Measurements from ENCODE around the gene CACNB2. TPM values are rescaled to one million over a fixed set of nuclear protein-coding genes. Genes with fewer than 3 reads are reported as not detected.

The CACNB2 gene
- total RNA-seq, 1 donor from 2014 or later = not detected

- no peaks in the 10 kb centered on the region for H3K27me3 Mint-ChIP-seq
- no peaks in the 10 kb centered on the region for H3K4me1 Mint-ChIP-seq
- no peak overlapping the region for H3K4me3 Mint-ChIP-seq
- intact Hi-C loops (cut with micrococcal nuclease) = no loop called here
- H3K27ac Mint-ChIP-seq = no peak overlapping the region
- no peak for DNase-seq
- H3K36me3 Mint-ChIP-seq (ENCODE audit: low read depth) = no peaks in the 10 kb centered on the region
- H3K9me3 Mint-ChIP-seq = no peaks in the 10 kb centered on the region
Observed at GRCh38 chr10:18378766-18379165, 238.5 kb downstream of the CACNB2 start.

GRCh38 chr10:18381679-18382078, 241.5 kb downstream of the CACNB2 start:
- no peaks in the 10 kb centered on the region for H3K4me1 Mint-ChIP-seq
- no peak overlapping the region for H3K4me3 Mint-ChIP-seq
- no peaks in the 10 kb centered on the region for H3K36me3 Mint-ChIP-seq (ENCODE audit: low read depth)
- H3K27me3 Mint-ChIP-seq = no peaks in the 10 kb centered on the region
- no peak for DNase-seq
- intact Hi-C loops (cut with micrococcal nuclease) = no loop called here
- no peaks in the 10 kb centered on the region for H3K9me3 Mint-ChIP-seq
- H3K27ac Mint-ChIP-seq = no peak overlapping the region

GRCh38 chr10:18397906-18398305, 257.7 kb downstream of the CACNB2 start:
- no peak overlapping the region for H3K4me3 Mint-ChIP-seq

GRCh38 chr10:18399158-18399557, 258.9 kb downstream of the CACNB2 start:
- DNase-seq = no peak
- intact Hi-C loops (cut with micrococcal nuclease) = no loop called here
- Mint-ChIP-seq H3K36me3 (ENCODE audit: low read depth) (no peaks in the 10 kb centered on the region), H3K4me3 (no peak overlapping the region), H3K27ac (no peak overlapping the region), H3K9me3 (no peaks in the 10 kb centered on the region), H3K27me3 (peaks cover 18% of the 10 kb centered on the region), H3K4me1 (peaks cover 8% of the 10 kb centered on the region)

More at GRCh38 chr10:18397906-18398305, 257.7 kb downstream of the CACNB2 start:
- intact Hi-C loops (cut with micrococcal nuclease) = no loop called here
- Mint-ChIP-seq H3K27ac (no peak overlapping the region), H3K36me3 (ENCODE audit: low read depth) (no peaks in the 10 kb centered on the region), H3K4me1 (peaks cover 8% of the 10 kb centered on the region), H3K27me3 (peaks cover 18% of the 10 kb centered on the region), H3K9me3 (no peaks in the 10 kb centered on the region)
- no peak for DNase-seq

GRCh38 chr10:18400201-18400905, 260.1 kb downstream of the CACNB2 start:
- Mint-ChIP-seq H3K36me3 (ENCODE audit: low read depth) (no peaks in the 10 kb centered on the region), H3K4me3 (peak overlapping the region; percentile 50), H3K27me3 (peaks cover 18% of the 10 kb centered on the region), H3K4me1 (peaks cover 8% of the 10 kb centered on the region), H3K27ac (no peak overlapping the region), H3K9me3 (no peaks in the 10 kb centered on the region)
- DNase-seq = no peak
- intact Hi-C loops (cut with micrococcal nuclease) = no loop called here

GRCh38 chr10:18400906-18401245, 260.7 kb downstream of the CACNB2 start:
- Mint-ChIP-seq H3K9me3 (no peaks in the 10 kb centered on the region), H3K27ac (no peak overlapping the region), H3K36me3 (ENCODE audit: low read depth) (no peaks in the 10 kb centered on the region), H3K27me3 (peaks cover 18% of the 10 kb centered on the region), H3K4me3 (peak overlapping the region; percentile 24), H3K4me1 (peaks cover 8% of the 10 kb centered on the region)
- no peak for DNase-seq
- intact Hi-C loops (cut with micrococcal nuclease) = no loop called here

- peaks cover 18% of the 10 kb centered on the region for H3K27me3 Mint-ChIP-seq
- no peak for DNase-seq
- H3K9me3 Mint-ChIP-seq = no peaks in the 10 kb centered on the region
- H3K36me3 Mint-ChIP-seq (ENCODE audit: low read depth) = no peaks in the 10 kb centered on the region
- no peak overlapping the region for H3K27ac Mint-ChIP-seq
- peaks cover 8% of the 10 kb centered on the region for H3K4me1 Mint-ChIP-seq
- intact Hi-C loops (cut with micrococcal nuclease) = no loop called here
- H3K4me3 Mint-ChIP-seq = no peak overlapping the region
Observed at GRCh38 chr10:18401416-18402195, 261.4 kb downstream of the CACNB2 start.

- Mint-ChIP-seq H3K27me3 (peaks cover 18% of the 10 kb centered on the region), H3K9me3 (no peaks in the 10 kb centered on the region), H3K4me3 (no peak overlapping the region), H3K4me1 (peaks cover 8% of the 10 kb centered on the region), H3K36me3 (ENCODE audit: low read depth) (no peaks in the 10 kb centered on the region), H3K27ac (no peak overlapping the region)
- DNase-seq = no peak
- intact Hi-C loops (cut with micrococcal nuclease) = no loop called here
Observed at GRCh38 chr10:18402853-18403252, 262.6 kb downstream of the CACNB2 start.

- intact Hi-C loops (cut with micrococcal nuclease) = no loop called here
- H3K4me3 Mint-ChIP-seq = no peak overlapping the region
- H3K27ac Mint-ChIP-seq = no peak overlapping the region
- H3K9me3 Mint-ChIP-seq = no peaks in the 10 kb centered on the region
- H3K4me1 Mint-ChIP-seq = peaks cover 8% of the 10 kb centered on the region
- no peaks in the 10 kb centered on the region for H3K36me3 Mint-ChIP-seq (ENCODE audit: low read depth)
- peaks cover 18% of the 10 kb centered on the region for H3K27me3 Mint-ChIP-seq
- no peak for DNase-seq
Observed at GRCh38 chr10:18404530-18404929, 264.3 kb downstream of the CACNB2 start.

- no peaks in the 10 kb centered on the region for H3K4me1 Mint-ChIP-seq
- DNase-seq = no peak
- no peak overlapping the region for H3K4me3 Mint-ChIP-seq
- H3K36me3 Mint-ChIP-seq (ENCODE audit: low read depth) = no peaks in the 10 kb centered on the region
- intact Hi-C loops (cut with micrococcal nuclease) = no loop called here
- H3K9me3 Mint-ChIP-seq = no peaks in the 10 kb centered on the region
- peaks cover 6% of the 10 kb centered on the region for H3K27me3 Mint-ChIP-seq
- no peak overlapping the region for H3K27ac Mint-ChIP-seq
Observed at GRCh38 chr10:18406136-18406535, 265.9 kb downstream of the CACNB2 start.

- Mint-ChIP-seq H3K36me3 (ENCODE audit: low read depth) (no peaks in the 10 kb centered on the region), H3K4me1 (no peaks in the 10 kb centered on the region), H3K27ac (no peak overlapping the region), H3K27me3 (no peaks in the 10 kb centered on the region), H3K4me3 (no peak overlapping the region), H3K9me3 (no peaks in the 10 kb centered on the region)
- no peak for DNase-seq
- intact Hi-C loops (cut with micrococcal nuclease) = no loop called here
Observed at GRCh38 chr10:18409599-18410397, 269.6 kb downstream of the CACNB2 start.

GRCh38 chr10:18414061-18414460, 273.8 kb downstream of the CACNB2 start:
- Mint-ChIP-seq H3K27me3 (no peaks in the 10 kb centered on the region), H3K9me3 (no peaks in the 10 kb centered on the region), H3K36me3 (ENCODE audit: low read depth) (no peaks in the 10 kb centered on the region), H3K4me1 (no peaks in the 10 kb centered on the region), H3K4me3 (no peak overlapping the region), H3K27ac (no peak overlapping the region)
- no peak for DNase-seq
- intact Hi-C loops (cut with micrococcal nuclease) = no loop called here

- H3K27ac Mint-ChIP-seq = no peak overlapping the region
- H3K4me1 Mint-ChIP-seq = no peaks in the 10 kb centered on the region
- intact Hi-C loops (cut with micrococcal nuclease) = no loop called here
- no peak overlapping the region for H3K4me3 Mint-ChIP-seq
- H3K36me3 Mint-ChIP-seq (ENCODE audit: low read depth) = no peaks in the 10 kb centered on the region
- no peak for DNase-seq
- no peaks in the 10 kb centered on the region for H3K9me3 Mint-ChIP-seq
- no peaks in the 10 kb centered on the region for H3K27me3 Mint-ChIP-seq
Observed at GRCh38 chr10:18417950-18418527, 277.8 kb downstream of the CACNB2 start.

All from activated CD4-positive, alpha-beta T cell treated with anti-CD3 and anti-CD28 coated beads, Interleukin-2, amount 10 ng/mL, durations not matched to agents 24 days and 14 days (primary cell).